Naive thymus-derived CD8-positive, alpha-beta T cell (primary cell): Measurements from ENCODE around the gene SOX5. TPM values are rescaled to one million over a fixed set of nuclear protein-coding genes. Genes with fewer than 3 reads are reported as not detected.
"Not testable (repeated sequence)": the region's sequence is repeated elsewhere in the genome, so short reads cannot be mapped to it uniquely, and the experiment has no call there.

Source experiments
- ATAC-seq, 2 donors: fragments of 150-1000 bp; cut with Tn5 transposase in 1 of 2; sonication (Bioruptor Pico), chemical (Tn5 transposase) in 1 of 2; 1 replicate in 1 of 2; 2 replicates in 1 of 2; pipeline ENCODE4 v1.10.0; 2021; ENCODE audit warnings: mild to moderate bottlenecking in 2 of 2, moderate library complexity in 2 of 2
- POLR2A ChIA-PET: fragments of 350-600 bp; sonication (Branson Sonifier 250); formaldehyde crosslinking; loops from one replicate; lab custom pipeline; 2021; ENCODE audit warnings: antibody characterized with exemption; lab: Charles Lee
- DNase-seq, 10 donors: peaks; one replicate each; pipeline versions ENCODE4 v3.0.0 to v3.0.0-alpha.2; 2020 to 2022
- H3K27ac Mint-ChIP-seq, 10 donors: one replicate each; pipeline ENCODE4 v1.8.0; 2020 to 2022; ENCODE audit warnings: mild to moderate bottlenecking in 10 of 10, mixed read lengths in 10 of 10, moderate library complexity in 4 of 10, inconsistent platforms in 1 of 10
- H3K27me3 Mint-ChIP-seq, 5 donors: one replicate each; pipeline ENCODE4 v1.8.0; 2021 to 2022; ENCODE audit warnings: mixed read lengths in 5 of 5
- H3K36me3 Mint-ChIP-seq, 3 donors: one replicate each; pipeline ENCODE4 v1.8.0; 2020 to 2022; ENCODE audit warnings: mixed read lengths in 3 of 3, mild to moderate bottlenecking in 2 of 3, inconsistent platforms in 1 of 3
- H3K4me1 Mint-ChIP-seq, 4 donors: one replicate each; pipeline ENCODE4 v1.8.0; 2021 to 2022; ENCODE audit warnings: mixed read lengths in 4 of 4
- H3K4me3 Mint-ChIP-seq, 10 donors: one replicate each; pipeline ENCODE4 v1.8.0; 2020 to 2022; ENCODE audit warnings: mild to moderate bottlenecking in 10 of 10, mixed read lengths in 10 of 10, moderate library complexity in 6 of 10, inconsistent platforms in 1 of 10
- H3K9me3 Mint-ChIP-seq, 9 donors: one replicate each; pipeline ENCODE4 v1.8.0; 2020 to 2022; ENCODE audit warnings: mixed read lengths in 9 of 9, mild to moderate bottlenecking in 3 of 9, inconsistent platforms in 1 of 9, moderate library complexity in 1 of 9
- polyA plus RNA-seq, 3 donors: library from polyadenylated mRNA; unstranded; fragments of 300-500 nt; fragmentation: Illumina TruSeq; gene quantifications; one replicate each; pipeline ENCODE4 v1.2.3, GENCODE V29; 2021
- total RNA-seq, 8 experiments: library from RNA in 2 of 8; stranded (reverse) in 2 of 8; gene quantifications; one replicate each; pipeline ENCODE4 v1.2.3 and lab custom pipeline; 2021 to 2026

The SOX5 gene
- total and polyA plus RNA-seq, 5 experiments from 2014 or later: not detected

DNA sequence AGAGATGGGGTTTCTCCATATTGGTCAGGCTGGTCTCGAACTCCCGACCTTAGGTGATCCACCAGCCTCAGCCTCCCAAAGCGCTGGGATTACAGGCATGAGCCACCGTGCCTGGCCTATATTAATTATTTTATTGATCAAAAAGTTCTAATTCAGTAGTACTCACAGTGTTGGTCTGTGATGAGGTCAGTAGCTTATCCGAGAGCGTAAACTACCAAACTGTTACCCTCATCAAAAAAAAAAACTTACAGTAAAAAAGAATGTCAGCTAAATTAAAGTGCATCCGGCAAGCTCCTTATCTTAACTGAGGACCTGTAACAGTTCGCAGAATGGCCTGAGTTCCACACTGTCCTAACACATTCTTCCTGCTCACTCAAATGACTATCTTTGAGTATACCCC is 228.2 kb downstream of the SOX5 start:
- Mint-ChIP-seq H3K27me3 (no peaks in the 10 kb centered on the region), H3K36me3 (no peaks in the 10 kb centered on the region), H3K4me3 (no peak overlapping the region), H3K27ac (no peak overlapping the region), H3K9me3 (peaks cover 0 to 25% (median 0%) of the 10 kb centered on the region in 9 donors), H3K4me1 (no peaks in the 10 kb centered on the region)
- POLR2A ChIA-PET: no interaction called here
- no peak for ATAC-seq
- no peak for DNase-seq

DNA sequence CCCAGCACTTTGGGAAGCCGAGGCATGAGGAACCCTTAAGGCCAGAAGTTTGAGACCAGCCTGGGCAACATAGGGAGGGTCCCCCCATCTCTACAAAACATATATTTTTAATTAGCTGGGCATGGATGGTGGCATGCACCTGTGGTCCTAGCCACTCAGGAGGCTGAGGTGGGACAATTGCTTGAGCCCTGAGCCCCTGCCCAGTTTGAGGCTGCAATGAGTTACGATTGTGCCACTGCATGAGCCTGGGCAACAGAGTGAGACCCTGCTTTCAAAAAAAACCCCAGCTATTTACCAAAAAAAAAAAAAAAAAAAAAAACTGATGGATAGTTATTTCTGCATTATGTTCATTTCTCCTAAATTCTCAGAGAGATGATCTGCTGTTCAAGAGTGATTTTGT is 230.0 kb downstream of the SOX5 start:
- Mint-ChIP-seq H3K36me3 (no peaks in the 10 kb centered on the region), H3K9me3 (peaks cover 0 to 10% (median 0%) of the 10 kb centered on the region in 9 donors), H3K4me3 (no peak overlapping the region), H3K4me1 (no peaks in the 10 kb centered on the region), H3K27ac (no peak overlapping the region), H3K27me3 (no peaks in the 10 kb centered on the region)
- DNase-seq: no peak
- POLR2A ChIA-PET: no interaction called here
- ATAC-seq: no peak

DNA sequence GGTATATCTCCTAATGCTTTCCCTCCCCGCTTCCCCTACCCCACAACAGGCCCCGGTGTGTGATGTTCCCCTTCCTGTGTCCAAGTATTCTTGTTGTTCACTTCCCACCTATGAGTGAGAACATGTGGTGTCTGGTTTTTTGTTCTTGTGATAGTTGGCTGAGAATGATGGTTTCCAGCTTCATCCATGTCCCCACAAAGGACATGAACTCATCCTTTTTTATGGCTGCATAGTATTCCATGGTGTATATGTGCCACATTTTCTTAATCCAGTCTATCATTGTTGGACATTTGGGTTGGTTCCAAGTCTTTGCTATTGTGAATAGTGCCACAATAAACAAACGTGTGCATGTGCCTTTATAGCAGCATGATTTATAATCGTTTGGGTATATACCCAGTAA is 239.1 kb downstream of the SOX5 start:
- POLR2A ChIA-PET, H3K4me1 Mint-ChIP-seq, DNase-seq, ATAC-seq, H3K27ac Mint-ChIP-seq, H3K36me3 Mint-ChIP-seq, H3K27me3 Mint-ChIP-seq, H3K4me3 Mint-ChIP-seq, H3K9me3 Mint-ChIP-seq: not testable (repeated sequence)

DNA sequence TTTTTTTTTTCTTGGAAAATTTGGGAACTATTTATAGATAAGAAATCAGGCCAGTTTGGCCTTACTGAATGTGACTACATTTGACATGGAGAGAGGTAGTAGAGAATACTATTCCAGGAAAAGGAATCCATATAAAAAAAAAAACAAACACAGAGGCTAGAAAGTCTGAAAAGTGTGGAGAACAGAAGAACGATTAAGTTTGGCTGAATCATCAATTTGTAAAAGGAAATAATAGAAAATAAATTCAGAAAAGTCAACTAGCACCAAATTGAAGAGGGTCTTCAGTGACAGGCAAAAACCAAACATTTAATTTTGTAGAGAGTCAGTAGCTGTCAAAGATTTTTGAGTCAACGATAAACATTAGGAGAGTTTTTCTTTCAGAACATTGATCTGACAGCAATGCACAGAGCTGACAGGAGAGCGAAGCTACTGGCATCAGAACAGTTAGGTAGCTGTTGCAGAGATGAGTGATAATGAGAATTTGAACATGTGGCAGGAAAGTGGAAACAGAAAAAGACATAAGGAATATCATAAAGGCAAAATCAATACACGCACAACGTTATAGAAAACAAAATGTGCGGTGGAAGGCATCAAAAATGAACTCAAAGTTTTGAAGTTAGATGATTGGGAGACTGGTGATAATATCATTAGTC is 241.2 kb downstream of the SOX5 start:
- POLR2A ChIA-PET: no interaction called here
- Mint-ChIP-seq H3K27me3 (no peaks in the 10 kb centered on the region), H3K4me3 (no peak overlapping the region), H3K36me3 (no peaks in the 10 kb centered on the region), H3K27ac (no peak overlapping the region), H3K4me1 (no peaks in the 10 kb centered on the region), H3K9me3 (peaks cover 0 to 4% (median 0%) of the 10 kb centered on the region in 9 donors)
- DNase-seq: no peak
- ATAC-seq: no peak

DNA sequence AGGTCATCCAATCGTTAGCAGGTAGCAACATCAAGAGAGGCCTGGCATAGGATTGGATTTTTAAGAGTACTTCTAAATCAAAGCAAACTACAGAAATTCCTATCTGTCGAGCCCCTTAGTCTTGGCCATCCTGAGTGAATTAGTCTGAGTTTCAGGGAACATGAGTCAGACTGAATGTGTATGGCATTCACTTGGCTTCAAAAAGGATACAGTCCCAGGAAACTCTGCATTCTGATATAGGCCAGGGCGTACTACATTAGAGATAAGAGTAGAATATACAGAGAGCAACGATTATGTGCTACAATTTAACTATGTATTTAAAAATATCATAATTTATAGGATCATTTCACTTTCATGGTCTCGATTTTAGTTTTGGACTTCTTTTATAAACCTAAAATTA is 242.2 kb downstream of the SOX5 start:
- no peak for DNase-seq
- Mint-ChIP-seq H3K27me3 (no peaks in the 10 kb centered on the region), H3K36me3 (no peaks in the 10 kb centered on the region), H3K9me3 (peaks cover 0 to 4% (median 0%) of the 10 kb centered on the region in 9 donors), H3K4me3 (no peak overlapping the region), H3K4me1 (no peaks in the 10 kb centered on the region), H3K27ac (no peak overlapping the region)
- ATAC-seq: no peak
- POLR2A ChIA-PET: no interaction called here

DNA sequence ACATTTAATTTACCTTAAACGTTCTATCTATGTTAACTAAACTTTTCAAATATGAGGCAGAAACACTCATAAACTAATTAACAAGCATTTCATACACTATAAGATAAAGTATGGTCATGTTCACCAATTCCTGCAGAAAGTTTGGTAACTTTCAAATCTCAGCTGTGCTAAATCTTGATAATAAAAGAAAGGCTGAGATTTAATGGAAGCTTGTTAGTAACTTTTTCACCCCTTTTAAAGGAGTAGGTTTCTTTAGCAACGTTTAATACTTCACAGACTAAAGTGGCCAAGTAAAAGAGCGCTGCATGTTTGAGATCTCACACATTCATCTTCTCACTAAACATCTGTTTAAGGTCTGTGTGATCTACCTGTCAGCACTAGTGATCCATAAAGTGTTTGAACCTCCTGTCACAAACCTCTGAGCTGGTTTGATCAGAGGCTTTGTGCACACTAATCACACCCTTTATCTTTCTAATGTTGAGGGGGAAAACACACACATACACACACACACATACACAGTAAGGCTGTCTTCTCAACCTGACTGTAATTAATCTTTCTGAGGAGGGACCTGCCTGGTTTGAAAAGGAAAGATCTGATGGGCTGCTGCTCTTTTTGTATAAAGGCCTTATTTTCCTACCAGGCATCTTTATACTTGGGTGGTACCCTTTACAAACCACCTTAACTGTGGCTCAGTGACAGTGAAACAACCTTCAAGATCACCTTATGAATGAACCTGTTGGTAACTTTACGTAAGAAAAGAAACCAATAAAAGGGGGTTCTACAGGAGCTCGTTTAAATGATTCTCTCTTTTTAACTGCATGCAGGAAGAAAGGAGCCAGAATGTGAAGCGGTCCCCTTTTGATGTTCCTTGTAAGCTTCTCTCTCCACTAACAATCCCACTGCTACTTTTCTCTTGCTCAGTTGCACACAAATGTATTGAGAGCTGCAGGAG is 244.2 kb downstream of the SOX5 start:
- Mint-ChIP-seq H3K9me3 (peaks cover 0 to 4% (median 0%) of the 10 kb centered on the region in 9 donors), H3K36me3 (no peaks in the 10 kb centered on the region), H3K27me3 (no peaks in the 10 kb centered on the region), H3K4me3 (no peak overlapping the region), H3K27ac (no peak overlapping the region), H3K4me1 (no peaks in the 10 kb centered on the region)
- no peak for ATAC-seq
- no peak for DNase-seq
- POLR2A ChIA-PET: no interaction called here

DNA sequence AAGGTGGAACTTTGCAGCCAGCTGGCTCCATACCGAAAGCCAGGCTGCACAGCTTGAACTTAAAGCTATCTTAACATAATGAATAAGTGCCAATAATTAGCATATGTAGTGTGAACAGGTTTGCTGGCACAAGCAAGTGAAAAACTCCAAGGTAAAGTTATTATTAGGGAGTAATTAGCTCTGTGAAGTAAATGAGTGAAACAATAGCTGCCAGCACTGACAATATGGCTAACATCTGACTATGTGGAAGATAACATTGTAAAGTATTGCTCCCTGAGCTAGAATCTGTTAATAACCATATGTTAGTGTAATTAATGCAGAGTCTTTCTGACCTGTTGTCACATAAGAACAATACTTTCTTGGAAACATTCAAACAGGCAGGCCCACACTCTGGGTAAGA is 246.4 kb downstream of the SOX5 start:
- POLR2A ChIA-PET: no interaction called here
- ATAC-seq (no peak), DNase-seq (no peak)
- peaks cover 0 to 2% (median 0%) of the 10 kb centered on the region in 9 donors for H3K9me3 Mint-ChIP-seq
- no peaks in the 10 kb centered on the region for H3K27me3 Mint-ChIP-seq
- no peaks in the 10 kb centered on the region for H3K36me3 Mint-ChIP-seq
- no peak overlapping the region for H3K27ac Mint-ChIP-seq
- peaks cover 0 to 1% (median 0%) of the 10 kb centered on the region in 4 donors for H3K4me1 Mint-ChIP-seq
- H3K4me3 Mint-ChIP-seq: no peak overlapping the region

DNA sequence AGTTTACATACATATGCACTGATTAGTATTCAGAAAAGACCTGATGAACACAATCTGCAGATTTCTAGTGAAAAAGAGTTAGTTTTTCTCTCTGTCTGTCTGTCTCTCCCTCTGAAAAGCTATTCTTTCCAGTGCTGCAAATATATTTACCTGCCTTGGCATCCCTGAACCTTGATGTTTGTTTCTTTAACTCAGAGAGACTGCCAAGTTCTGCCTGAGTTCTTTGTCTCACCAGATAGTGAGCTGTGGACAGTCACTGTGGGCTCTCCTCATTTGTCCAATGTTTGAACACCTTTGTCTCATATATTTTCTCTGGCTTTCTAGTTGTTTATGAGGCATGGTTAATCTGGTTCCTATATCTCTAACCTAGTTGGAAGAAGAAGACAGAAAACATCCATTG is 250.4 kb downstream of the SOX5 start:
- H3K4me3 Mint-ChIP-seq: no peak overlapping the region
- H3K36me3 Mint-ChIP-seq: no peaks in the 10 kb centered on the region
- ATAC-seq (no peak), DNase-seq (no peak)
- H3K27me3 Mint-ChIP-seq: no peaks in the 10 kb centered on the region
- POLR2A ChIA-PET: no interaction called here
- peaks cover 0 to 5% (median 0%) of the 10 kb centered on the region in 9 donors for H3K9me3 Mint-ChIP-seq
- H3K27ac Mint-ChIP-seq: no peak overlapping the region
- H3K4me1 Mint-ChIP-seq: peaks cover 0 to 1% (median 0%) of the 10 kb centered on the region in 4 donors

DNA sequence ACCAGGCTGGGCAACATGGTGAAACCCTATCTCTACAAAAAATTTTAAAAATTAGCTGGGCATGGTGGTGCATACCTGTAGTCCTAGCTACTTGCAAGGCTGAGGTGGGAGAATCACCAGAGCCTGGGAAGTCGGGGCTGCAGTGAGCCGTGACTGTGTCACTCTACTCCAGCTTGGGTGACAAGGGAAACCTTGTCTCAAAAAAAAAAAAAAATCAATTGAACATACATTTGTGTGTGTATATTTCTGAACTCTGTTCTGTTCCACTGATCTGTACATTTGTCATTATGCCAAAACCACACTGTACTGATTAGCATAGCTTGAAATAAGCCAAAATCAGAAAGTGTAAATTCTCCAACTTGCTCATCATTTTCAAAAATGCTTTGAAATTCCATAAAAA is 254.6 kb downstream of the SOX5 start:
- H3K27me3 Mint-ChIP-seq: no peaks in the 10 kb centered on the region
- H3K36me3 Mint-ChIP-seq: no peaks in the 10 kb centered on the region
- H3K27ac Mint-ChIP-seq: no peak overlapping the region
- POLR2A ChIA-PET: no interaction called here
- H3K4me3 Mint-ChIP-seq: no peak overlapping the region
- ATAC-seq (no peak), DNase-seq (no peak)
- peaks cover 0 to 11% (median 3%) of the 10 kb centered on the region in 9 donors for H3K9me3 Mint-ChIP-seq
- H3K4me1 Mint-ChIP-seq: peaks cover 0 to 1% (median 0%) of the 10 kb centered on the region in 4 donors

DNA sequence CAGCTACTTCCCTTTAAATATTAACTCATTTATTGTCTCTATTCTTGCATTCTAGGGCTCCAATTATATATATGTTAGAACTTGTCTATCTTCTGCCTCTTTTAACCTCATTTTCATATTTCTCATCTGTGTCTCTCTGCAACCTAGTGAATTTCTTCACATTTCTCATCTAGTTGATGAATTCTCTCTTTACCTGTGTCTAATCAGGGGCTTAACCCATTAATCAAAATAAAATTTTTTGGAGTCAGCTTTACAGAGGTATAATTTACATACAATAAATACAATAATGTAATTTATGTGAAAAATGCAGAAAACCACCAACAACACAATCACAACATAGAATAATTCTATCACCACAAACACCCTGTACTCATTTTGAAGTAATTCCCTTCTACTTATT is 255.2 kb downstream of the SOX5 start:
- H3K36me3 Mint-ChIP-seq: no peaks in the 10 kb centered on the region
- peaks cover 0 to 1% (median 0%) of the 10 kb centered on the region in 4 donors for H3K4me1 Mint-ChIP-seq
- POLR2A ChIA-PET: no interaction called here
- H3K27me3 Mint-ChIP-seq: no peaks in the 10 kb centered on the region
- no peak overlapping the region for H3K27ac Mint-ChIP-seq
- peaks cover 0 to 12% (median 3%) of the 10 kb centered on the region in 9 donors for H3K9me3 Mint-ChIP-seq
- DNase-seq (no peak), ATAC-seq (no peak)
- no peak overlapping the region for H3K4me3 Mint-ChIP-seq

DNA sequence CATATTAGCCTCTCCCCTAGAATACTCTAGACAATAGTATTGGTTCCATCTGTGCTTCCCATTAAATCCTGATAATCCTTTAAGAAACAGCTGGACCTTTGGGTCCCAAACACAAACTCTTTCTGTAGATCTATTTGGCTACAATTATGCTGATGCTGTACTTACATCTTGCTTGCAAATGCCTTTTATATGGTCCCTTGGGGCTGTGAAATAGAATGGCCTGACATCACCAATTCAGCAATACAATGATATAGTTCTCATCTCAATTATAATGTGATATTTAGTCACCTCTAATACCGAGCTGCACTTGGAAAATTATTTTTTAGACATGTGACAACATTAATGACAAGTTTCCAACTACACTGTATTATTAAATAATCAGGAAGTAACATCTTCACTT is 261.5 kb downstream of the SOX5 start:
- no peak for DNase-seq
- no peak overlapping the region for H3K4me3 Mint-ChIP-seq
- peaks cover 0 to 19% (median 0%) of the 10 kb centered on the region in 9 donors for H3K9me3 Mint-ChIP-seq
- H3K27me3 Mint-ChIP-seq: no peaks in the 10 kb centered on the region
- H3K36me3 Mint-ChIP-seq: no peaks in the 10 kb centered on the region
- POLR2A ChIA-PET: no interaction called here
- H3K4me1 Mint-ChIP-seq: no peaks in the 10 kb centered on the region
- ATAC-seq: no peak
- no peak overlapping the region for H3K27ac Mint-ChIP-seq

DNA sequence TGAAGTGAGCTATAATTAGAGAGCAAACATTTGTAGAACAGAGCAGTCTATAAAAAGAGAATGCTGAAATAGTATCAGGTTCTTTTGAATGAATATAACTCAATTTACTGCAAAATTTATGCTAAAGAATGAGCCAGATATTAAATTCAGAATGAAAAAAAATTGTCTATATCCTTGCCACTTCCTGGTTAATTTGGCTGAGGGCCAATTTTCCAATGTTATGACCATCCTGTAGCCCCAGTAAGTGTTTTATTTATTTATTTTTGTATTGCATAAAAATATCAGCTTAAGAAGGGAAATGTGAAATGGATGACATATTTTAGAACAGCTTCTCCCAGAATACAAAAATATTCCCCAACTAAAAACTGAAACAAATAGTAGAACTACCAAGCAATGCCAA is 263.4 kb downstream of the SOX5 start:
- DNase-seq (no peak), ATAC-seq (no peak)
- Mint-ChIP-seq H3K36me3 (no peaks in the 10 kb centered on the region), H3K4me3 (no peak overlapping the region), H3K9me3 (peaks cover 0 to 19% (median 1%) of the 10 kb centered on the region in 9 donors), H3K27ac (no peak overlapping the region), H3K27me3 (no peaks in the 10 kb centered on the region), H3K4me1 (no peaks in the 10 kb centered on the region)
- POLR2A ChIA-PET: no interaction called here

DNA sequence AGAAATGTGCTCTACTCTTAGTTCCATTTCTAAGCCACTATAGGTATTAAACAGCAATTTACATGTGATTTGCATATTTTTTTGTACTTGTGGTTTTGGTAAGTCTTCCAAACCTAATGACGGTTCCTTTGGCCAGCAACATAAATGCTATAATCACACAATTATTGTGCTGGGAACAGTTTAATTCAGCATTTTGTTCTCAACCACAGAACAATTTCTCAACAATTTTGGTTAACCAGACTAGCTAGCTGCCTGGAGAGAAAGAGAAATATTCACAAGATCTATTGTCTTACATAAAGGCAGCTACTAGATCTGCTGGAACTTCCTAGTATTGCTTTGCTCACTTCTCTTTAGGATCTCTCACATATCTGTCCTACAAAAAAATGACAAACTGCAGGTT is 265.3 kb downstream of the SOX5 start:
- POLR2A ChIA-PET: no interaction called here
- Mint-ChIP-seq H3K9me3 (peaks cover 0 to 4% (median 0%) of the 10 kb centered on the region in 9 donors), H3K4me1 (no peaks in the 10 kb centered on the region), H3K27ac (no peak overlapping the region), H3K36me3 (no peaks in the 10 kb centered on the region), H3K4me3 (no peak overlapping the region), H3K27me3 (no peaks in the 10 kb centered on the region)
- no peak for ATAC-seq
- no peak for DNase-seq
